ENCODE results near the gene AFF1.

AFF1 gene

GRCh38 chr4:87093443-87094123 lies 158.8 kb downstream of the AFF1 start:
- H3K4me3 ChIP-seq (ENCODE audit: low read depth, low read length) = no peak overlapping the region
- in situ Hi-C loops (cut with HindIII; ENCODE audit: low sequenced_read_pairs) = no loop called here
- peak; percentile 64 for TF ChIP-seq CTCF (IDR thresholded peaks at IDR 0.05; ENCODE audit: low read depth, low read length, missing control alignments)
- DNase-seq (ENCODE audit: low read depth) = peak; percentile 16

- no peak overlapping the region for H3K4me3 ChIP-seq (ENCODE audit: low read depth, low read length)
- TF ChIP-seq CTCF (IDR thresholded peaks at IDR 0.05; ENCODE audit: low read depth, low read length, missing control alignments) = no peak
- in situ Hi-C loops (cut with HindIII; ENCODE audit: low sequenced_read_pairs) = no loop called here
- no peak for DNase-seq (ENCODE audit: low read depth)
Measured at GRCh38 chr4:87097075-87097474, 162.3 kb downstream of the AFF1 start.

GRCh38 chr4:87100168-87100567 lies 165.4 kb downstream of the AFF1 start:
- in situ Hi-C loops (cut with HindIII; ENCODE audit: low sequenced_read_pairs) = loop anchor here (25.0 kb wide), 1 partner anchor 588 kb away; no protein-coding TSS in a partner anchor
- DNase-seq (ENCODE audit: low read depth) = no peak
- H3K4me3 ChIP-seq (ENCODE audit: low read depth, low read length) = no peak overlapping the region
- TF ChIP-seq CTCF (IDR thresholded peaks at IDR 0.05; ENCODE audit: low read depth, low read length, missing control alignments) = no peak

GRCh38 chr4:87101543-87102199 lies 166.9 kb downstream of the AFF1 start:
- TF ChIP-seq CTCF (IDR thresholded peaks at IDR 0.05; ENCODE audit: low read depth, low read length, missing control alignments) = no peak
- in situ Hi-C loops (cut with HindIII; ENCODE audit: low sequenced_read_pairs) = loop anchor here (25.0 kb wide), 1 partner anchor 589 kb away; no protein-coding TSS in a partner anchor
- H3K4me3 ChIP-seq (ENCODE audit: low read depth, low read length) = no peak overlapping the region
- DNase-seq (ENCODE audit: low read depth) = no peak

- TF ChIP-seq CTCF (IDR thresholded peaks at IDR 0.05; ENCODE audit: low read depth, low read length, missing control alignments) = no peak
- no peak for DNase-seq (ENCODE audit: low read depth)
- H3K4me3 ChIP-seq (ENCODE audit: low read depth, low read length) = no peak overlapping the region
- in situ Hi-C loops (cut with HindIII; ENCODE audit: low sequenced_read_pairs) = loop anchor here (25.0 kb wide), 1 partner anchor 591 kb away; no protein-coding TSS in a partner anchor
Measured at GRCh38 chr4:87103086-87103485, 168.3 kb downstream of the AFF1 start.

GRCh38 chr4:87103691-87104187 lies 168.9 kb downstream of the AFF1 start:
- TF ChIP-seq CTCF (IDR thresholded peaks at IDR 0.05; ENCODE audit: low read depth, low read length, missing control alignments) = no peak
- H3K4me3 ChIP-seq (ENCODE audit: low read depth, low read length) = no peak overlapping the region
- in situ Hi-C loops (cut with HindIII; ENCODE audit: low sequenced_read_pairs) = loop anchor here (25.0 kb wide), 1 partner anchor 591 kb away; no protein-coding TSS in a partner anchor
- DNase-seq (ENCODE audit: low read depth) = peak; percentile 68

Measured in astrocyte of the cerebellum (primary cell).